ENCODE measurements around the gene GRIK3. TPM values are rescaled to one million over a fixed set of nuclear protein-coding genes. Genes with fewer than 3 reads are reported as not detected.

The GRIK3 gene
- total RNA-seq, 1 experiment from 2014 or later, result 0.17 TPM

- peak; percentile 29 for DNase-seq (ENCODE audit: low read depth)
Observed at GRCh38 chr1:36831186-36831810, 203.0 kb downstream of the GRIK3 start.

- peak; percentile 19 for DNase-seq (ENCODE audit: low read depth)
Observed at GRCh38 chr1:36829961-36830360, 204.4 kb downstream of the GRIK3 start.

- no peak for DNase-seq (ENCODE audit: low read depth)
Observed at GRCh38 chr1:36829066-36829465, 205.2 kb downstream of the GRIK3 start.

GRCh38 chr1:36825226-36825625, 209.1 kb downstream of the GRIK3 start:
- no peak for DNase-seq (ENCODE audit: low read depth)

GRCh38 chr1:36824390-36824861, 209.9 kb downstream of the GRIK3 start:
- peak; percentile 35 for DNase-seq (ENCODE audit: low read depth)

- no peak for DNase-seq (ENCODE audit: low read depth)
Observed at GRCh38 chr1:36822648-36823047, 211.7 kb downstream of the GRIK3 start.

GRCh38 chr1:36821386-36821785, 212.9 kb downstream of the GRIK3 start:
- DNase-seq (ENCODE audit: low read depth), result no peak

- DNase-seq (ENCODE audit: low read depth), result no peak
Observed at GRCh38 chr1:36818771-36819170, 215.5 kb downstream of the GRIK3 start.

GRCh38 chr1:36816348-36816747, 218.0 kb downstream of the GRIK3 start:
- DNase-seq (ENCODE audit: low read depth), result no peak

GRCh38 chr1:36814774-36815173, 219.5 kb downstream of the GRIK3 start:
- DNase-seq (ENCODE audit: low read depth), result no peak

- no peak for DNase-seq (ENCODE audit: low read depth)
Observed at GRCh38 chr1:36814083-36814482, 220.2 kb downstream of the GRIK3 start.

- no peak for DNase-seq (ENCODE audit: low read depth)
Observed at GRCh38 chr1:36807262-36807661, 227.1 kb downstream of the GRIK3 start.

GRCh38 chr1:36805979-36806640, 228.2 kb downstream of the GRIK3 start:
- no peak for DNase-seq (ENCODE audit: low read depth)

GRCh38 chr1:36804669-36805314, 229.5 kb downstream of the GRIK3 start:
- DNase-seq (ENCODE audit: low read depth), result no peak

GRCh38 chr1:36803868-36804570, 230.3 kb downstream of the GRIK3 start:
- no peak for DNase-seq (ENCODE audit: low read depth)

- DNase-seq (ENCODE audit: low read depth), result no peak
Observed at GRCh38 chr1:36802018-36802417, 232.3 kb downstream of the GRIK3 start.

- DNase-seq (ENCODE audit: low read depth), result no peak
Observed at GRCh38 chr1:36797761-36798160, 236.6 kb downstream of the GRIK3 start.

- DNase-seq (ENCODE audit: low read depth), result no peak
Observed at GRCh38 chr1:36796733-36797132, 237.6 kb downstream of the GRIK3 start.

GRCh38 chr1:36796106-36796590, 238.2 kb downstream of the GRIK3 start:
- DNase-seq (ENCODE audit: low read depth), result no peak

- DNase-seq (ENCODE audit: low read depth), result no peak
Observed at GRCh38 chr1:36794460-36794859, 239.9 kb downstream of the GRIK3 start.

- no peak for DNase-seq (ENCODE audit: low read depth)
Observed at GRCh38 chr1:36793452-36793851, 240.9 kb downstream of the GRIK3 start.

- DNase-seq (ENCODE audit: low read depth), result no peak
Observed at GRCh38 chr1:36792292-36792691, 242.0 kb downstream of the GRIK3 start.
